Tibial nerve (tissue), 4 donors: Measurements from ENCODE around the gene NMT2. TPM values are rescaled to one million over a fixed set of nuclear protein-coding genes. Genes with fewer than 3 reads are reported as not detected.

Experiments used
- DNase-seq, 2 donors: peaks; one replicate each; pipeline ENCODE4 v3.0.0-alpha.2; 2019; ENCODE audit warnings: low spot score in 2 of 2
- H3K27ac ChIP-seq, 4 donors: fragments of 200-600 bp; sonication (generic) in 3 of 4; one replicate each; pipeline ENCODE4 v1.5.1; 2017 to 2019; ENCODE audit warnings: mild to moderate bottlenecking in 1 of 4
- H3K27me3 ChIP-seq, 2 donors: fragments of 200-600 bp; sonication (generic) in 1 of 2; one replicate each; pipeline versions ENCODE4 v1.5.1 to v1.6.0; 2017 to 2019
- H3K36me3 ChIP-seq, 3 donors: fragments of 200-600 bp; sonication (generic); one replicate each; pipeline ENCODE4 v1.5.1; 2018 to 2019
- H3K4me1 ChIP-seq, 4 donors: fragments of 200-600 bp; sonication (generic) in 3 of 4; one replicate each; pipeline ENCODE4 v1.5.1; 2017 to 2019
- H3K4me3 ChIP-seq, 4 donors: fragments of 200-600 bp; sonication (generic) in 3 of 4; one replicate each; pipeline ENCODE4 v1.5.1; 2017 to 2019; ENCODE audit warnings: mild to moderate bottlenecking in 1 of 4, moderate library complexity in 1 of 4
- H3K9me3 ChIP-seq, 4 donors: fragments of 200-600 bp; sonication (generic) in 3 of 4; one replicate each; pipeline ENCODE4 v1.5.1; 2017 to 2019
- EP300 ChIP-seq, 2 donors: sonication (generic); formaldehyde crosslinking; IDR thresholded peaks; one replicate each; pipeline ENCODE4 v1.6.1; 2017; ENCODE audit warnings: antibody characterized with exemption in 2 of 2, mild to moderate bottlenecking in 1 of 2
- POLR2A ChIP-seq, 2 donors: fragments of 450-650 bp; IDR thresholded peaks; one replicate each; pipeline ENCODE4 v1.6.1; 2017; ENCODE audit warnings: antibody characterized with exemption in 2 of 2, mild to moderate bottlenecking in 2 of 2, moderate library complexity in 2 of 2
- WGBS, 2 donors: methylation state at CpG; one replicate each; pipeline ENCODE4 v1.1.5; 2018; 5-methylcytosine and 5-hydroxymethylcytosine counted together
- total RNA-seq, 4 donors: library from RNA; depleted of rRNA; stranded (reverse); fragments of >200 nt; gene quantifications; one replicate each; pipeline ENCODE4 v1.1.0, GENCODE V29; 2016
- TF ChIP-seq, protein P1 (sequence below), 5 experiments: fragments of 200-600 bp in 3 of 5; fragments of 450-650 bp in 2 of 5; sonication (generic) in 3 of 5; IDR thresholded peaks; one replicate each; pipeline ENCODE4 v1.5.1; 2016 to 2019; ENCODE audit warnings: antibody characterized with exemption in 5 of 5, mild to moderate bottlenecking in 3 of 5, moderate library complexity in 2 of 5

The NMT2 gene
- total RNA-seq, 4 donors from 2014 or later, result 18.2 to 29.7 (median 24.0) TPM

DNA sequence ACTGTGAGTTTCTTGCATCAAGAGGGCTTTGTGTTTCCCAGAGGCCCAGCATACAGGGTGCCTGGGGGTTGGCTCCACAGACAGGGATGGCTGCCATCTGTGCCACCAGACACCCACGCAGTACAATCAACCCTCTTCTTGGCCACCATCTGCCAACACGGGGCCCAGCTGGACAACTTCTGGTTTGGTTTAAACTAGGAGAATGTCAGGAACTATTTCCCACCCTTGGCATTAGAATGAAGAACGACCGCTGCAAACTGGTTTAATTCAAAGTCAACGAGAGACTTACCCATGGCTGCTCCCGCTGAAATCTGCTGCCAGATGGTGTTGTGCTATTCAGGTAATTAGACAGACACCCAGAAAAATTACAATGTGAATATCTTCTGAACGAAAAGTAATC is 27.8 kb downstream of the NMT2 start:
- WGBS, 2 donors, result 85 to 88% methylated on average over 7 of the region's 7 CpGs
- Histone ChIP-seq H3K9me3 (no peaks in the 10 kb centered on the region), H3K27ac (peak overlapping the region in 1 of 4 donors; percentile 7), H3K4me3 (no peak overlapping the region), H3K36me3 (peaks cover 0 to 19% (median 4%) of the 10 kb centered on the region in 3 donors), H3K27me3 (no peaks in the 10 kb centered on the region), H3K4me1 (peaks cover 0 to 17% (median 0%) of the 10 kb centered on the region in 4 donors)
- TF ChIP-seq, protein P1, sequence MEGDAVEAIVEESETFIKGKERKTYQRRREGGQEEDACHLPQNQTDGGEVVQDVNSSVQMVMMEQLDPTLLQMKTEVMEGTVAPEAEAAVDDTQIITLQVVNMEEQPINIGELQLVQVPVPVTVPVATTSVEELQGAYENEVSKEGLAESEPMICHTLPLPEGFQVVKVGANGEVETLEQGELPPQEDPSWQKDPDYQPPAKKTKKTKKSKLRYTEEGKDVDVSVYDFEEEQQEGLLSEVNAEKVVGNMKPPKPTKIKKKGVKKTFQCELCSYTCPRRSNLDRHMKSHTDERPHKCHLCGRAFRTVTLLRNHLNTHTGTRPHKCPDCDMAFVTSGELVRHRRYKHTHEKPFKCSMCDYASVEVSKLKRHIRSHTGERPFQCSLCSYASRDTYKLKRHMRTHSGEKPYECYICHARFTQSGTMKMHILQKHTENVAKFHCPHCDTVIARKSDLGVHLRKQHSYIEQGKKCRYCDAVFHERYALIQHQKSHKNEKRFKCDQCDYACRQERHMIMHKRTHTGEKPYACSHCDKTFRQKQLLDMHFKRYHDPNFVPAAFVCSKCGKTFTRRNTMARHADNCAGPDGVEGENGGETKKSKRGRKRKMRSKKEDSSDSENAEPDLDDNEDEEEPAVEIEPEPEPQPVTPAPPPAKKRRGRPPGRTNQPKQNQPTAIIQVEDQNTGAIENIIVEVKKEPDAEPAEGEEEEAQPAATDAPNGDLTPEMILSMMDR (IDR thresholded peaks at IDR 0.05), result no peak
- no peak for TF ChIP-seq POLR2A (IDR thresholded peaks at IDR 0.05)
- no peak for TF ChIP-seq EP300 (IDR thresholded peaks at IDR 0.05)
- DNase-seq, result no peak

DNA sequence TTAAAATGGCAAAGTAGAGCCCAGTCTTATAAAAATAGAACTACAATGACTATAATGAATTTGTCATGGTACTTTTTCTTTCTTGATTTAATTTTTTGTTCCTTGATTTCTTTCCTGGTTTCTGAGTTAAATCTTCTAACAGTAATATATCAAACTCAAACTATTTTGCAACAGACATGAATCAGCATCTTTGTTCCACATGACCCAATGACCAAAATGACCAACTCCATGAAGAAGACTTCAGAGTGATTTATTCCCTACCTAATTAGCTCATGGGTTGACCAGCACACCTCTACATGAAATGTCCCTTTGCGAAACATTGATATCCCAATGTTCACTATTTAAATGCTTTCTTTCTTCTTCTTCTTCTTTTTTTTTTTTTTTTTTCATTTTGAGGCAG is 30.9 kb downstream of the NMT2 start:
- DNase-seq, result no peak
- TF ChIP-seq POLR2A (IDR thresholded peaks at IDR 0.05) (no peak), EP300 (IDR thresholded peaks at IDR 0.05) (no peak)
- TF ChIP-seq, protein P1 (IDR thresholded peaks at IDR 0.05), result no peak
- Histone ChIP-seq H3K27me3 (no peaks in the 10 kb centered on the region), H3K4me1 (peaks cover 0 to 17% (median 0%) of the 10 kb centered on the region in 4 donors), H3K4me3 (no peak overlapping the region), H3K27ac (no peak overlapping the region), H3K9me3 (no peaks in the 10 kb centered on the region), H3K36me3 (peaks cover 0 to 46% (median 18%) of the 10 kb centered on the region in 3 donors)
- WGBS, 2 donors, result 93 to 97% methylated on average over 1 of the region's 1 CpG

DNA sequence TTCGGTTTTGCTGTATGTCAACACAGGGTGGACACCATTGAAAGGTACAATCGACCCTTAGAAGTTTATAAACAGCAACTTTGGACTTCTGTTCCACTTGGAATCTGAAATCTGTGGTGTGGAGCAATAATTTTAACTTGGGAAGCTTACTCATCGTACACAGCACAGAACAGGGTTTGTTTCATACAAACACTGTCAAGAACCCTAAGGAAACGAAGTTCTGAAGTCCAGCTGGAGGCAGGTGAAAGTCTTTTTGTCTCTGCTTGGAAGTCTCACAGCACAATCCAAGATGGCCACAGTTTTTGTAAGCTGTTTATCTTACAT is 31.5 kb downstream of the NMT2 start:
- DNase-seq, result no peak
- TF ChIP-seq, protein P1 (IDR thresholded peaks at IDR 0.05), result no peak
- TF ChIP-seq EP300 (IDR thresholded peaks at IDR 0.05), result no peak
- no peak for TF ChIP-seq POLR2A (IDR thresholded peaks at IDR 0.05)
- Histone ChIP-seq H3K9me3 (no peaks in the 10 kb centered on the region), H3K27me3 (no peaks in the 10 kb centered on the region), H3K36me3 (peaks cover under 1 to 53% (median 19%) of the 10 kb centered on the region in 3 donors), H3K4me1 (peaks cover 0 to 12% (median 0%) of the 10 kb centered on the region in 4 donors), H3K4me3 (no peak overlapping the region), H3K27ac (no peak overlapping the region)
- WGBS, 2 donors, result 68 to 74% methylated on average over 4 of the region's 4 CpGs

DNA sequence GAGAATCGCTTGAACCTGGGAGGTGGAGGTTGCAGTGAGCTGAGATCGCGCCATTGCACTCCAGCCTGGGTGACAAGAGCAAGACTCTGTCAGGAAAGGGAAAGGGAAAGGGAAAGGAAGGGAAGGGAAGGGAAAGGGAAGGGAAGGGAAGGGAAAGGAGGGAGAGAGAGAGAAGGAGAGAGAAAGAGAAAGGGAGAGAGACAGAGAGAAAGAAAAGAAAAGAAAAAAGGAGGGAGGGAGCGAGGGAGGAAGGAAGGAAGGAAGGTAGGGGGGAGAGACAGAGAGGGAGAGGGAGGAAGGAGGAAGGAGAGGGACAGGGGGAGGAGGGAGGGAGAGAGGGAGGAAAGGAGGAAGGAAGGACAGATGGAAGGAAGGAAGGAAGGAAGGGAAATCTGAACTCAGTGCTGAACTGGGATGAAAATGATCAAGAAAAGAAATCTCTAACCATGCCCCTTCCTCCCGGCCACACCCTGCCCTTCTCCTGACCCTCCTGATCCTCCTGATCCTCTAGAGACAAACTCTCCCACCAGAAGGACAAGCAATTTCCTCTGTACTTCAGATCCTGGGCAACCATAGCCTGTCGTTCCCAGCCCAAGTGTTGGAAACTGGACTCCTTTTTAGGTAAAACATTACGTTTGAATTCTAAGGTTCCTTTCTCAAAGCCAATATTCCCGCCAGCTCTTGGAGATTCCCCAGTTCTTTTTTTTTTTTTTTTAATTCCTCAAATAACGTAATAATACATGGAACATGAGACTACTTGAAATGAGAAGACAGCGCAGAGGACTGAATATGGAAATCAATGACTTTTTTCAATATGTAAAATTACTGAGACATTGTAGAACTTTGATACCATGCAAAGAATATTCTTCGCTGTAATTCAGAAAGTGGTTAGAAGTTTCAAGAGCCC is 32.1 kb downstream of the NMT2 start:
- 87 to 88% methylated on average over 11 of the region's 11 CpGs for WGBS, 2 donors
- Histone ChIP-seq H3K27ac (no peak overlapping the region), H3K4me3 (no peak overlapping the region), H3K27me3 (no peaks in the 10 kb centered on the region), H3K4me1 (peaks cover 0 to 6% (median 0%) of the 10 kb centered on the region in 4 donors), H3K36me3 (peaks cover 3 to 59% (median 19%) of the 10 kb centered on the region in 3 donors), H3K9me3 (no peaks in the 10 kb centered on the region)
- DNase-seq, result no peak
- no peak for TF ChIP-seq POLR2A (IDR thresholded peaks at IDR 0.05)
- TF ChIP-seq, protein P1 (IDR thresholded peaks at IDR 0.05), result no peak
- no peak for TF ChIP-seq EP300 (IDR thresholded peaks at IDR 0.05)

DNA sequence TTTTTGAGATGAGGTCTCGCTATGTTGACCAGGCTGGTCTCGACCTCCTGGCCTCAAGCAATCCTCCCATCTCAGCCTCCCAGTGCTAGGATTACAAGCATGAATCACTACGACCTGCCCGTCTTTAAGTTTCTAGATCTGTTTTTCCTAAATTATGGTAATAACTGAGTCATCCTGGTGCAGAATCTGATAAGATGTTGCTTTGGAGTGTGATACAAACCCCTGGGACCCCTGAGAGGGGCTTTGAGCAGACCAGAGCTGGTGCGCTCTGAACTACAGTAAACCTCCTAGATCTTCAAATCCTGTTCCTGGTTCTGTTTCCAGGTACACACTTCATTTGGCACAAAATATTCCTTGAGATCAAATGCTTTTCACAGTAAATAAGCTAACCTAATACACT is 37.2 kb downstream of the NMT2 start:
- H3K27me3 ChIP-seq, result no peaks in the 10 kb centered on the region
- WGBS, 2 donors, result 96 to 99% methylated on average over 5 of the region's 5 CpGs
- H3K4me3 ChIP-seq, result no peak overlapping the region
- H3K27ac ChIP-seq, result no peak overlapping the region
- no peak for DNase-seq
- H3K36me3 ChIP-seq, result peaks cover 3 to 84% (median 19%) of the 10 kb centered on the region in 3 donors
- TF ChIP-seq EP300 (IDR thresholded peaks at IDR 0.05) (no peak), POLR2A (IDR thresholded peaks at IDR 0.05) (no peak)
- TF ChIP-seq, protein P1 (IDR thresholded peaks at IDR 0.05), result no peak
- no peaks in the 10 kb centered on the region for H3K4me1 ChIP-seq
- no peaks in the 10 kb centered on the region for H3K9me3 ChIP-seq
